Loucy (cell line): Measurements from ENCODE around the gene DSCAML1.

ENCODE experiments used
- H2AFZ ChIP-seq: fragments of 200-600 bp; sonication (generic); 2 replicates; pipeline ENCODE4 v1.6.0; 2016; ENCODE audit warnings: antibody characterized with exemption, mild to moderate bottlenecking, low read length, moderate library complexity
- H3F3A ChIP-seq: fragments of 200-600 bp; 2 replicates; pipeline ENCODE4 v1.6.0; 2016; ENCODE audit warnings: antibody characterized with exemption, low read depth, mild to moderate bottlenecking
- H3K27me3 ChIP-seq: fragments of 200-600 bp; sonication (generic); 2 replicates; pipeline ENCODE4 v1.6.1; 2014; ENCODE audit warnings: low read length, mild to moderate bottlenecking; ENCODE audit not compliant: insufficient read depth, poor library complexity, severe bottlenecking
- H3K36me3 ChIP-seq: fragments of 200-600 bp; sonication (generic); 2 replicates; pipeline ENCODE4 v1.6.1; 2016; ENCODE audit warnings: low read length; ENCODE audit not compliant: insufficient read depth
- H3K4me1 ChIP-seq: fragments of 200-600 bp; sonication (generic); 2 replicates; pipeline ENCODE4 v1.5.1; 2014; ENCODE audit warnings: low read length, mild to moderate bottlenecking; ENCODE audit not compliant: insufficient read depth, poor library complexity, severe bottlenecking
- H3K4me2 ChIP-seq: fragments of 200-600 bp; sonication (generic); 2 replicates; pipeline ENCODE4 v1.6.0; 2014; ENCODE audit warnings: antibody characterized with exemption, low read length, low read depth, mild to moderate bottlenecking; ENCODE audit not compliant: poor library complexity, severe bottlenecking
- H3K4me3 ChIP-seq: fragments of 200-600 bp; sonication (generic); 2 replicates; pipeline ENCODE4 v1.5.1; 2014; ENCODE audit warnings: low read length, mild to moderate bottlenecking, mixed read lengths; ENCODE audit not compliant: poor library complexity, severe bottlenecking
- H3K79me2 ChIP-seq: fragments of 200-600 bp; sonication (generic); 2 replicates; pipeline ENCODE4 v1.6.1; 2014; ENCODE audit warnings: low read length; ENCODE audit not compliant: insufficient read depth
- H3K9ac ChIP-seq: fragments of 200-600 bp; sonication (generic); 2 replicates; pipeline ENCODE4 v1.6.0; 2014; ENCODE audit warnings: mild to moderate bottlenecking, low read depth, low read length, moderate library complexity; ENCODE audit not compliant: poor library complexity, severe bottlenecking
- H3K9me2 ChIP-seq: fragments of 200-600 bp; sonication (generic); replicated peaks from 2 replicates; pipeline ENCODE4 v1.6.1; 2016; ENCODE audit warnings: low read depth, low read length, mixed read lengths
- H3K9me3 ChIP-seq: fragments of 200-600 bp; sonication (generic); 2 replicates; pipeline ENCODE4 v1.6.1; 2014; ENCODE audit warnings: mild to moderate bottlenecking, antibody characterized with exemption, low read length, low read depth; ENCODE audit not compliant: insufficient read depth
- H4K20me1 ChIP-seq: fragments of 200-600 bp; sonication (generic); 2 replicates; pipeline ENCODE4 v1.6.0; 2014; ENCODE audit warnings: antibody characterized with exemption, low read length, mild to moderate bottlenecking; ENCODE audit not compliant: insufficient read depth, poor library complexity, severe bottlenecking
- EZH2phosphoT487 ChIP-seq: fragments of 200-600 bp; IDR thresholded peaks from 2 replicates; pipeline ENCODE4 v1.6.1; 2018; ENCODE audit warnings: antibody characterized with exemption, mild to moderate bottlenecking, moderate library complexity, borderline replicate concordance
- TF ChIP-seq, protein P1 (sequence below): fragments of 200-600 bp; sonication (generic); conservative IDR thresholded peaks from 2 replicates; pipeline ENCODE4 v1.5.1; 2014; ENCODE audit warnings: mild to moderate bottlenecking, antibody characterized with exemption, low read length

Gene DSCAML1

DNA sequence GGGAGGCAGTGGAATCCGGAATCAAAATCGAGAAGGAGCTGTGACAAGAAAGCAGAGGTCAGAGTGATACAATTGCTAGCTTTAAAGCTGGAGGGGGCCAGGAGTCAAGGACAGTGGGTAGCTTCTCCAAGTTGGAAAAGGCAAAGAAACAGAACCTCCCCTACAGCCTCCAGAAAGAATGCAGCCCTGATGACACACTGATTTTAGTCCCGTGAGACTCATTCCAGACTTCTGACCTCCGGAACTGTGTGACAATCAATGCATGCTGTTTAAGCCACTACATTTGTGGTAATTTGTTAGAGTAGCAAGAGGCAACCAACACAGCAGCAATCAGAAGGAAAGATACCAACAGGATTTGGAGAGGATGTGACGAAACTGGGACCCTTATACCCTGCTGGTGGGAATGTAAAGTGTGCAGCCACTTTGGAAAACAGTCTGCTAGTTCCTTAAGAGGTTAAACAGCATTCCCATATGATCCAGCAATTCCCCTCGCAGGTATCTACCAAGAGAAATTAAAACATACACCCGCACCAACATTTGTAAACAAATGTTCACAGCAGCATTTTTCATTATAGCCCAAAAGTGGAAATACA, 66.7 kb downstream of the DSCAML1 start:
- H2AFZ ChIP-seq: no peak overlapping the region
- H3K4me3 ChIP-seq: no peak overlapping the region
- no peaks in the 10 kb centered on the region for H3K27me3 ChIP-seq
- H3F3A ChIP-seq: no peaks in the 10 kb centered on the region
- peaks cover 9% of the 10 kb centered on the region for H3K4me1 ChIP-seq
- no peaks in the 10 kb centered on the region for H3K79me2 ChIP-seq
- H3K4me2 ChIP-seq: no peak overlapping the region
- no peaks in the 10 kb centered on the region for H3K9me3 ChIP-seq
- no peaks in the 10 kb centered on the region for H3K36me3 ChIP-seq
- no peaks in the 10 kb centered on the region for H4K20me1 ChIP-seq
- no peaks in the 10 kb centered on the region for H3K9me2 ChIP-seq
- no peak overlapping the region for H3K9ac ChIP-seq
- TF ChIP-seq, protein P1, sequence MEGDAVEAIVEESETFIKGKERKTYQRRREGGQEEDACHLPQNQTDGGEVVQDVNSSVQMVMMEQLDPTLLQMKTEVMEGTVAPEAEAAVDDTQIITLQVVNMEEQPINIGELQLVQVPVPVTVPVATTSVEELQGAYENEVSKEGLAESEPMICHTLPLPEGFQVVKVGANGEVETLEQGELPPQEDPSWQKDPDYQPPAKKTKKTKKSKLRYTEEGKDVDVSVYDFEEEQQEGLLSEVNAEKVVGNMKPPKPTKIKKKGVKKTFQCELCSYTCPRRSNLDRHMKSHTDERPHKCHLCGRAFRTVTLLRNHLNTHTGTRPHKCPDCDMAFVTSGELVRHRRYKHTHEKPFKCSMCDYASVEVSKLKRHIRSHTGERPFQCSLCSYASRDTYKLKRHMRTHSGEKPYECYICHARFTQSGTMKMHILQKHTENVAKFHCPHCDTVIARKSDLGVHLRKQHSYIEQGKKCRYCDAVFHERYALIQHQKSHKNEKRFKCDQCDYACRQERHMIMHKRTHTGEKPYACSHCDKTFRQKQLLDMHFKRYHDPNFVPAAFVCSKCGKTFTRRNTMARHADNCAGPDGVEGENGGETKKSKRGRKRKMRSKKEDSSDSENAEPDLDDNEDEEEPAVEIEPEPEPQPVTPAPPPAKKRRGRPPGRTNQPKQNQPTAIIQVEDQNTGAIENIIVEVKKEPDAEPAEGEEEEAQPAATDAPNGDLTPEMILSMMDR: no peak
- TF ChIP-seq EZH2phosphoT487: no peak

DNA sequence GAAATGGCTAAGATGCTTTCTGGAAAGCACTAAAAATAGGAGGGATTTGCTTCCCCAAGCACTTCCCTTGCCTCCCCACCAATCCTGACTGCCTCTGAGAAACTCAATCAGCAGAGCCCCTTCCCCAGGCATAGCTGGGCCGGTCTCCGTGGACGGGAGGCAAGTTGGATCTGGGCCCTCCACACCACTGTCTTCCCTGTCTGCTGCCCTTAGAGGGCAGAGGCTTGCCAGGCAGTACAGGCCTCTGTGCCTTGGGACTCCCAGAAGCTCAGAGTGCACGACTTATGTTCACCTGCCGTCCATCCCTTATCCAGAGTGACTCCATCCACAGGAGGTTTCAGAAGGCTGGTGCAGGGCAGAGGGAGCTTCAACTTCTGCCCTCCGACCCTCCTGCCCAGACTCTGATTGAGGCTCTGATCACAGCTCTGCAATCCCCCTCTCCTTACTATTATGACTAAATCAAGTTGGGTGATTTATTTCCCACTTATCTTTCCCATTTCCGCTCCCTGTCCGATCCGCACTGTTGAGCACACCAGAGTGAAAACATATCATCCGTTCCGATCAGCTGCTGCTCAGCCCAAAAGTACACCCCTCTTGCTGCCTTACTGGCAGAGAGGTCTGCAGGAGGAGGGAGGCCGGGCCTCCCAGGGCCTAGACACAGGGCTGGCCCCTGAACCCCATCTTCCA, 71.8 kb downstream of the DSCAML1 start:
- Histone ChIP-seq H3K4me3 (no peak overlapping the region), H3K27me3 (no peaks in the 10 kb centered on the region), H3K79me2 (no peaks in the 10 kb centered on the region), H3K9me3 (no peaks in the 10 kb centered on the region), H3K36me3 (no peaks in the 10 kb centered on the region), H3K9me2 (no peaks in the 10 kb centered on the region), H2AFZ (no peak overlapping the region), H3K4me1 (no peaks in the 10 kb centered on the region), H3F3A (no peaks in the 10 kb centered on the region), H3K4me2 (no peak overlapping the region), H3K9ac (no peak overlapping the region), H4K20me1 (no peaks in the 10 kb centered on the region)
- TF ChIP-seq, protein P1: no peak
- TF ChIP-seq EZH2phosphoT487: no peak

DNA sequence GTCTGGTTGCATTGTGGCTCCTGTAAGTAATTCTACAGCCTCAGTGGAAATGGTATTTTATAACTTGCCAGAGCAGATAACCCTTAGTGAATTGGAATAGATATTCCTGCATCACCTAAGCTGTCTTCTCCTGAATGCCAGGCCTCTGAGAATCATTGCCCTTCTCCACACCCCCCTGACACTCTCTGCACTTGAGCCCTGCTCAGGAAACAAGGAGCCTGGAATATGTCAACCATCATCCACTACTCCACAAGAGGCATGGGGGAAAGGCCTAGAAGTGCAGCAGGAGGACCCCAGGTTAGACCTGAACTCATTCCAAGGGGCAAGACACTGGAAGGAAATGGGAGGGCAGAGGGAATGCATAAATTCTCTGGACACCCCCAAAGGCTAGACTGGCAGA, 72.4 kb downstream of the DSCAML1 start:
- no peak overlapping the region for H3K9ac ChIP-seq
- no peaks in the 10 kb centered on the region for H3K27me3 ChIP-seq
- no peaks in the 10 kb centered on the region for H3K9me3 ChIP-seq
- no peaks in the 10 kb centered on the region for H3K79me2 ChIP-seq
- H3K4me2 ChIP-seq: no peak overlapping the region
- no peak overlapping the region for H3K4me3 ChIP-seq
- no peak overlapping the region for H2AFZ ChIP-seq
- H3K4me1 ChIP-seq: no peaks in the 10 kb centered on the region
- no peaks in the 10 kb centered on the region for H4K20me1 ChIP-seq
- H3F3A ChIP-seq: no peaks in the 10 kb centered on the region
- H3K36me3 ChIP-seq: no peaks in the 10 kb centered on the region
- H3K9me2 ChIP-seq: no peaks in the 10 kb centered on the region
- TF ChIP-seq EZH2phosphoT487: no peak
- TF ChIP-seq, protein P1: no peak
